HG02642 (cell line): ENCODE measurements around the gene SH3BP2.

Source experiments
- ATAC-seq: cut with Tn5 transposase; IDR thresholded peaks from one replicate; pipeline ENCODE4 v1.9.1; 2021; ENCODE audit warnings: mild to moderate bottlenecking; ENCODE audit not compliant: unreplicated experiment, poor library complexity

SH3BP2 gene

DNA sequence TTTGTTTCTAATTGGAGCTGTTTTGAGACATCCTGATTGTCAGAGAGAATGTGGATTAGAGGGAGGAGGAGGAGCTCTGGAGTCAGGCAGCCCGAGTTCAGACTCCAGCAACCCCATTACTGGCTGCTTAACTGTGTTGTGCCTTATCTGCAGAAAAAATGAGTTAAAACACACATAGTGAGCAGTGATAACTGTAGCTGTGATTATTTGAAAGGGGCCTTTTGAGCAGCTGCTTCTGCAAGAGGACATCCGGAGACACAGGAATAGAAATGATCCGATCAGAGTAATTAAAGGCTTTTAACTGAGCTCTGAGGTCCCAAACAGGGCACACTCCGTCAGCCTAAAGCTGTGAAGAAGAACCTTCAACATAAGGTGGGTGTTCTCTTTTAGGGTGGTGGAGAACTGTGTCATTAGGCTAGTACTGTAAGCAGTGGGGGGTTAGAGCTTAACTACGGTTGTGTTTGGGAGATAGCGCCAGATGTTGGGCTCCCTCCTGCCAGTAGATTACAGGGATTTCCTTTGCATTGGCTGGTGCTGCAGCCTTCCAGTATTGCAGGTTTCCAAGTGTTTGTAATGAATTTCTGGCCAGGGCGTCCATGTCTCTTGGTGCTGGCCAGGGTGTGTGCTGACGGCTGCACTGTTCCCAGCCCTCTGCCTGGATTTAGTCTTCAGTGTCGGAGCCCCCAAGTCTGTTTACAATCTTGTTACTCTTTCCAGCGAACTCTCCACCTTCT lies 75.0 kb downstream of the SH3BP2 start:
- no peak for ATAC-seq

DNA sequence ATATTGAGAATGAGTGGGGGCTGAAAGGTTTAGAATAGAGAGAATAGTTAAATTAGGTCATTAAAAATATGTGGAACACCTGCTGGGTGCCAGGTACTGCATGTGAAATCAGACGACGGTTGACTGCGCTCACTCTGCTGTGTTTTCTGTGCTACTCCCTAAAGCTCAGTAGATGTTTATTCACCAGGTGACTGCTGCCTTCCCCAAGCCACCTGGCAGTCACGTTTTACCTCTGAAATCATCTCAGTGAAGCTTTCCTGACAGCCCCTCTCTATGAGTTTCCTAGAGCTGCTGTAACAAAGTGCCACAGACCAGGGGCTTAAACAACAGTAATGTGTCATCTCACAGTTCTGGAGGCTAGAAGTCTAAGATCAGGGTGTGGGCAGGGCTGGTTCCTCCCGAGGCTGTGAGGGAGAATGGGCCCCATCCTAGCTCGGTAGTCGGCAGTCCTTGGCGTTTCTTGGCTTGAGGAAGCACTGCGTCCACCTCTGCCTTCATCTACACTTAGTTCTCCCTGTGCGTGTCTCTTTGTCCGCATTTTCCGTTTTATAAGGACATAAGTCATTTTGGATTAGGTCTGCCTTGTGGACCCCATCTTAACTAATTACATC lies 76.1 kb downstream of the SH3BP2 start:
- no peak for ATAC-seq

DNA sequence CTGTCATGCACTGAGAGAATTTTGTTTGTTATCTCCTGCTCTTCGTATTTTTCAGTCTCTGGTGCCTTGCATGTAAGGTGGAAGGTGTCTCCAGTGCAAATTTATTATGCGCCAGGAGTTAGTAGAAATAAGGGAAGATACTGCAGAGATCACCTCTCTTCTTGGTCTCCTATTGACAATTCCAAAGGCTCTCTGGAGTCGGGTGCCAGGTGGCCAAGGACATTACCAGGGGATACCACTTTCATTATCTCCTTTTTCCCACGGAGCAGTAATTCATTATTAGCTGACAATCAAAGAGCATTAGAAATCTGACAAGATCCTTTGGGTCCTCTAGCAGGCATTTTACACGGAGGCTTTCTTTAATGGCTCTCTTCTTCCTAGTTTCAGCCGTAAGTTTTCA lies 76.8 kb downstream of the SH3BP2 start:
- no peak for ATAC-seq

DNA sequence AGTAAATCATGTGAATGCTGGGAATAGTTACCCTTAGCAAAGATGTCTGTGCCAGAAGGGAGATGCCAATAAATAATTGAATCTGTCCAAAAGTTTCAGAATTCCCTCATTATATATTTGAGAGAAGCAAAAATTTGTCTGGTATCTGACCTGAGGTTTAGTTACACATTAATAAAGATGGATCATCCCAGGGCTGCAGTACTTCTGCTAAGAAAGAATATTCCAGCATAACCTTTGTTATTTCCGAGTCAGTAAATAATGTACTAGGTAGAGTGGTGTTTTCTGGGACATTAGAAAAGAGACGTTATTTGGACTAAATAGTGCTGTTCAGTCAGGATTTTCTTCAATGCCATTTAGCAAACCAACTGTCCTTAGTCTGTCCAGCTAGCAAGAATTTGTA lies 77.2 kb downstream of the SH3BP2 start:
- no peak for ATAC-seq

DNA sequence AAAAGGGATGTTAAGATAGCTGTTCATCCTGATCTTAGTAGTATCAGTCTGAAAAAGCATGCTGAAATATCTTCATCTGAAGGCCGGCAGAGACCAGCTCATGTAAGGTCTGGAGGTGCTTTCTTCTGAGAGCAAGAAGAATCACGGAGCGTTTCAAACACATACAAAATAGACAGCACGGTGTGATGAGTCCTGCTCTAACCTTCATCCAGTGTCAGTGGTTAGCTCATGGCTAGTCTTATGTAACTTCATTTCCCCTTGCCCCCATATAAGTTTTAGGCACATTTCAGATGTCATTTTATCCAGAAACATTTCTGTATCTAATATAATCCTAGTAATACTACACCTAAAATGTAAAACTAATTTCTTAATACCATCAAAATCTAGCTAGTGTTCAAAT lies 78.6 kb downstream of the SH3BP2 start:
- ATAC-seq, result no peak

DNA sequence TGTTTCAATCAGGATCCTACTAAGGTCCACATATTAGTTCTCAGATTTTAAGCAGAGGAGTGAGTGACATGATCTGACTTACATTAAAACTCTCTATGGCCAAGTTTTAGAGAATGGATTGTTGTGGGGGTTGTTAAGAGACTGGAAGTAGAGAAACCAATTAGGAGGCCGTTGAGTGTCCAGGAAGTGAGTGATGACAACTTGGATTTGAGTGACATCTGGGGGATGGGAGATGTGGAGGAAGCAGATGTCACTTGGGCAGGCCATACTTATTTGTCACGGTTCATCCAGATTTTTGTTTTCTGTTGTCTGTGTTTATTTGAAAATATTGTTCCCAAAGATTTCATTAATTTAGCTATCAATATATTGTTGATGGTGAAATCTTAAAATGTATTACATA lies 79.0 kb downstream of the SH3BP2 start:
- no peak for ATAC-seq

DNA sequence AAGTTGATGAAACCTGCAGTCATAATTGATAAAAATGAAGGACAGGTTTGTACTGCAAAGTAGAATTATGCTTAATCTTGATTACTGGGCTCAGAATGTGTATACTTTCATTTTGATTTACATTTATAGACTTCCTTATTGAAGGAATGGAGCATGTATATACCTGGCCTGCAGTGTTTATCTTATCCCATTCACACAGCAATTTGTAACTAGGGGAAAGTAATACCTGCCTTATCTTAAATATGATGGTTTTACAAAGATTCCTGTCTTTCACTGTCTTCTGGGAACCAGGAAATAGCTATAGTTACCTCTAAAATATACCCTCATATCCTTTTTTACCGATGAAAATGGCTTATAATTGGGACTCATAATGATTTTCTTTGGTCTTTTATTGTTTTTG lies 80.4 kb downstream of the SH3BP2 start:
- ATAC-seq, result no peak

DNA sequence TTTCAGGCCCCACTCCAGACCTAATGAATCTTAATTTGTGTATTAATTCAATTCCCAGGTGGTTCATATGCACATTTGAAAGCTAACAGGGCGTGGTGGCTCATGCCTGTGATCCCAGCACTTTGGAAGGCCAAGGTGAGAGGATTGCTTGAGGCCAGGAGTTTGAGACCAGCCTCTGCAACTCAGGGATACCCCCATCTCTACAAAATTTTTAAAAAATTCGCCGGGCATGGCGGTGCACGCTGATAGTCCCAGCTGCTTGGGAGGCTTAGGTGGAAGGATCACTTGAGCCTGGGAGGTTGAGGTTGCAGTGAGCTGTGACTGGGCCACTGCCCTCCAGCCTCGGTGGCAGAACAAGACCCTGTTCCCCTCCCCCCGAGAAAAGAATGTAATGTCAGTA lies 82.0 kb downstream of the SH3BP2 start:
- ATAC-seq, result no peak

DNA sequence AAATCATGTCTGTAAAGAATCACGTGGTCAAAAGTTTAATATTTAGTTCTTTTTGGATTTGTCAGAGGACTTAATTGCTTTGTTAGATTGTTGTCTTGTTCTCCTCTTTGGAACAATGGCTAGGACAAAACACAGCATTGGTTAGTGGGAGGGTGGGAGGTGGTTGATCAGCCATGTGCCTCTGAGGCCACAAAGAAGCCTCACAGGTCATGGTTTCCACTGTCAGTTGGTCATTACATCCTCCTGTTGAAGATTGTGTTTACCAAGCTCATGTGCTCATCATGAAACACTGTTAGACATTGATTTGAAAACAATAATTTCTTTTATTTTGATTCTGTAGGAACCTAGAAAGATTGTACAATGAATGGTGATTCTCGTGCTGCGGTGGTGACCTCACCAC lies 82.7 kb downstream of the SH3BP2 start:
- no peak for ATAC-seq

DNA sequence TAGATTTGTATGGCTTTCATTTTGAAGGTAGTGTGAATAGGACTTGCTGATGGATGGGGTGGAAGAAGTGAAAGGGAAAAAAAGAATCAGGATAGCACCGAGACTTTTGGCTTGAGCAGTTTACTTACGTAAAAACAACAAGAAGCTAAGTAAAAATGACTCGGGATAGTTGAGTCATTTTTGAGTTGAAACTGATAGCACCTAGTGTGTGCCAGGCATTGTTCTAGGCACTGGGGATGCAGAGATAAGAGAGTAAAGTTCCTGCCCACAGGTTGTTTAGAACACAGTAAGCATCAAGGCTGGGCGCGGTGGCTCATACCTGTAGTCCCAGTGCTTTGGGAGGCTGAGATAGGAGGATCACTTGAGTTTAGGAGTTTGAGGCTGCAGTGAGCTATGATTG lies 85.5 kb downstream of the SH3BP2 start:
- no peak for ATAC-seq

DNA sequence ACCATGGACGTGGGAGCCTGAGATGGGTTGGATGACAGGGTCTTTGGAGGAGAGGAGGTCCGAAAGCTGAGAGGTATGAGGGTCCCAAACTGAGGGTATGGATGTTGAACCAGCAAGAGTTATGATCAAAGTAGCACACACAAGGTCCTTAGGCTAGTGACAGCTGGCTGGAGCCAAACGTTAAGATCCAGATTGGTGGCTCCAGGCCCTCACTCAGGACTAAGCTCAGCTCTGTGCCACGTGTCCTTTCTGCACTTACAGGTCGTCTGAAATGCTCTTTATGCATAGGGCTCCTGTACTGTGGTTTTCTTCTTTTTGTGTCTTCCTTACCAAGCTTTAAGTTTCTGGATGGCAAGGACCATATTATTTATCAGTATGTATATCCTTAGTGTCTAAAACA lies 86.1 kb downstream of the SH3BP2 start:
- no peak for ATAC-seq

DNA sequence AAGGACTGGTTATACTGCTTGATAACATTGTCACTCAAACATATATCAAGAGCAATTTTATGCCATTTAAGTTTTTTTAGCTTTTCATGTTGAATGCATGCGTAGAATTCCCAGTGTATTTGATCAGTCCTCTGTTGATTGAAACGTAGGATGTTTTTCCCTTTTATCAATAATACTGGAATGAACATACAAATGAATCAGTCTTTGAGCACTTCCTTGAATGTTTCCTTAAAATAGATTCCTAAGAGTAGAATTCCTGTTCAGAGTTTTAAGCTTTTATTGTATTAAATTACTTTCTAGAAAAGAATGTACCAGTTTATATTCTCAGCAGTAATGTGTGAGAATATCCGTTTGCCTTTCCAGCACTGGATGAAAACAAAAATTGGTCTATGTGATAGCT lies 88.5 kb downstream of the SH3BP2 start:
- ATAC-seq, result no peak

DNA sequence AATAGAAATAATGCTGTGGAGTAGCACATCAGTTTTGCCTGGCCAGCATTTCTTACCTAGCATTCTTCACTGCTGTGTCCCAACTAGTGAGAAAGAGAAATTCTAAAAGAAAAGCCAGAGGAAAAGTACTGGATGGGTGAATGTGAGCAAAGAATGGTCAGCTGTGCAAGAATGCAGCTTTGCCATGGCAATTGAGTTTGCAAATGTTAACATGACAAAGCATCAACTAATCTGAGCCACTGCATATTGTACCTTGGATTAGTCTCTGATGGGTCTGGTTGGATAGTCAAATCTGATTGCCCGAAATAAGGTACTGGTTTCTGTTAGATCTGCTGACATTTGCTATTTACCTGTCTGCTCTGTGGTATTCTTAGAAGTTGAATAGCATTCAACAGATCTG lies 89.5 kb downstream of the SH3BP2 start:
- no peak for ATAC-seq

DNA sequence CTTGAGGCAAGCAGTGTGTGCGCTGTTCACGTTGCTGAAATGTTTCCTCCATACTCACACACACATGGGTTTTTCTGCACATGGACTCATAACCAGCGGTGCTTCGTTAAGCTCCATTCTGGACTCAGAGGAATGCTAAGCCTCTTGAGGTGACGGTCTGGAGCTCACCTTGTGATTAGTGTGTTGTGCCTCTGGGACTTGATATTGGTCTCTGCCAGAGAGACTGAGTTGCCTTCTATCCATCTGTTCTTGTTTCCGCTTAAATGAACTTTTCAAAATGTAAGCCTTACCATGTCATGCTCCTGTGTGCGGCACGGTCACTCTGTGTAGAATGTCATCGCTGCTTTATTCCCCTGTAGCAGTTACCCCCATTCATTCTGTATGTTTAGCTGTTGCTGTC lies 93.3 kb downstream of the SH3BP2 start:
- no peak for ATAC-seq

DNA sequence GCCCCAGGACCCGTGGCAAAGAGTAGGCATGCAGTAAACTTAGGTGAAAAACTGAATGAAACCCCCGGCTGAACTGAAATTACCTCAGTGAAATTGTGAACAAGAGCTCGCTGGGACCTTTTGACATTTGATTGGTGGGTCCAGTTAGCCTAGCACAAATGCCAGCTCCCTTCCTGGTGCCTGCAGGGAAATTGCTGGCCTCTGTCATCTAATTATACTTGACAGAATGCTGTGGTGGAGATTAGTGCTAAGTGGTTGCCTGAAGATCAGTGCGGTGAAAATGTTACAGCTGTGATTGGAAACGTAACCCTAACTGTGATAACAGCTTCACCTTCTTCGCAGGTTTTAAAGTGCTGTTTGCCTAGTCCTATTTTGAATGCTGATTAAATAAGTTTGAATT lies 93.7 kb downstream of the SH3BP2 start:
- ATAC-seq, result no peak

DNA sequence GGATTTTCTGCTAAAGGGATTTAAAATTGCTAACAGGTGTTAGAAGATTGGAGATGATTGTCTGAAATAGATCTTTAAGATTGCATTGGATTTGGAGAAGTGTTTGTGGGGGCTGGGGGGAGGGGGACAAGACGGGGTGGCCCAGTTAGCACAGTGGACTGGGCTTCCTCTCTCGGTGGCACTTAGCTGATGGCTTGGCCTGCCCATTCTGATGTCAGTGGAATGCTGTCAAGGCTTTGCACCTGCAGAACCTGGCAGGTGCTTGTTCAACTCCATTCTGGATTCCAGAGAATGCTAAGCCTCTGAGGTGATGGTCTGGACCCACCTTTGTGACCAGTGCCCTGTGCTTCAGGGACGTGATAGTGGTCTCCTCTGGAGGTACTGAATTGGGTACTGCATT lies 94.5 kb downstream of the SH3BP2 start:
- ATAC-seq, result no peak

DNA sequence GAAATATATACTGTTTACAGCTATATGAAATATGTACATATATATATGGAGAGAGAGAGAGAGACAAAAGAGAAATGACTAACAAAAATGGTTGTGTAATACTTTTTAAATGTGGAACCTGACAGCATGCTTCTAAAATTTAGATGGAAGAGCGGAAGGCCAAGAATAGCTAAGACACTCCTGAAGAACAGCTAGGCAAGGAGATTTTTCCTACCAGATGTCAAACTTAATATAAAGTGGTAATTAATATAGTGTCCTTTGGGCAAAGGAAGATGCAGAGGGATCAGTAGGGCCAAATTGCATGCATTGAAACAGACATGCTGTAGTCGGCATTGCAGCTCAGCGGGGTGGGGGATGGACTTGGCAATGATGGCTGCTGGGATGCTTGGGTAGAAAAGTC lies 96.0 kb downstream of the SH3BP2 start:
- no peak for ATAC-seq
